GM23248 (cell line): ENCODE results near the gene VEZT. TPM values are rescaled to one million over a fixed set of nuclear protein-coding genes. Genes with fewer than 3 reads are reported as not detected.

Source experiments
- DNase-seq: peaks from one replicate; pipeline ENCODE4 v3.0.0-alpha.2; 2015
- H2AFZ ChIP-seq: fragments of 200-600 bp; sonication (generic); 2 replicates; pipeline ENCODE4 v1.6.1; 2016; ENCODE audit warnings: antibody characterized with exemption
- H3F3A ChIP-seq: fragments of 200-600 bp; sonication (generic); 2 replicates; pipeline ENCODE4 v1.6.1; 2016; ENCODE audit warnings: mild to moderate bottlenecking, antibody characterized with exemption, mixed run types; ENCODE audit not compliant: insufficient read depth
- H3K27ac ChIP-seq: fragments of 200-600 bp; sonication (generic); 2 replicates; pipeline ENCODE4 v1.5.1; 2016; ENCODE audit warnings: mild to moderate bottlenecking
- H3K27me3 ChIP-seq: fragments of 200-600 bp; sonication (generic); replicated peaks from 2 replicates; pipeline ENCODE4 v1.6.1; 2016; ENCODE audit warnings: mild to moderate bottlenecking; ENCODE audit not compliant: insufficient read depth
- H3K36me3 ChIP-seq: fragments of 200-600 bp; sonication (generic); 2 replicates; pipeline ENCODE4 v1.6.1; 2016; ENCODE audit warnings: low read depth, mild to moderate bottlenecking
- H3K4me1 ChIP-seq: fragments of 200-600 bp; sonication (generic); 2 replicates; pipeline ENCODE4 v1.6.1; 2016; ENCODE audit warnings: mild to moderate bottlenecking; ENCODE audit not compliant: insufficient read depth
- H3K4me2 ChIP-seq: fragments of 200-600 bp; sonication (generic); one replicate; pipeline ENCODE4 v1.6.1; 2016; ENCODE audit warnings: mild to moderate bottlenecking; ENCODE audit not compliant: unreplicated experiment
- H3K4me3 ChIP-seq: fragments of 200-600 bp; sonication (generic); 2 replicates; pipeline ENCODE4 v1.5.1; 2016; ENCODE audit warnings: mild to moderate bottlenecking
- H3K79me2 ChIP-seq: fragments of 200-600 bp; sonication (generic); 2 replicates; pipeline ENCODE4 v1.6.1; 2016; ENCODE audit warnings: mild to moderate bottlenecking; ENCODE audit not compliant: insufficient read depth
- H3K9ac ChIP-seq: fragments of 200-600 bp; sonication (generic); 2 replicates; pipeline ENCODE4 v1.6.1; 2016; ENCODE audit warnings: mild to moderate bottlenecking
- H3K9me2 ChIP-seq: fragments of 200-600 bp; sonication (generic); 2 replicates; pipeline ENCODE4 v1.6.1; 2016; ENCODE audit warnings: mixed run types, mild to moderate bottlenecking, moderate library complexity; ENCODE audit not compliant: insufficient read depth
- H3K9me3 ChIP-seq: fragments of 200-600 bp; sonication (generic); one replicate; pipeline ENCODE4 v1.6.1; 2017; ENCODE audit warnings: low read depth
- H4K20me1 ChIP-seq: fragments of 200-600 bp; sonication (generic); 2 replicates; pipeline ENCODE4 v1.6.0; 2016; ENCODE audit not compliant: insufficient read depth
- EZH2 ChIP-seq: fragments of 200-600 bp; sonication (generic); IDR thresholded peaks from 2 replicates; pipeline ENCODE4 v1.6.1; 2018; ENCODE audit warnings: antibody characterized with exemption, mild to moderate bottlenecking; ENCODE audit not compliant: insufficient read depth, poor library complexity, severe bottlenecking
- EZH2phosphoT487 ChIP-seq: fragments of 200-600 bp; sonication (generic); IDR thresholded peaks from 2 replicates; pipeline ENCODE4 v1.6.1; 2018; ENCODE audit warnings: antibody characterized with exemption, moderate library complexity, mild to moderate bottlenecking, low read depth; ENCODE audit not compliant: insufficient read depth
- WGBS, 2 experiments: methylation state at CpG; one replicate each; pipeline ENCODE4 v1.1.6; 2015 to 2017; ENCODE audit warnings: low lambda C conversion rate in 2 of 2, low coverage in 1 of 2; ENCODE audit errors: missing lambda C conversion rate in 2 of 2; 5-methylcytosine and 5-hydroxymethylcytosine counted together
- in situ Hi-C: fragments of 300-500 bp; cut with MboI; formaldehyde crosslinking; loops from 2 replicates; pipeline ENCODE4 v1.15.0; 2020
- microRNA counts: library from miRNA; unstranded; fragments of <30 nt; microRNA quantifications from one replicate; lab custom pipeline; 2016
- microRNA-seq: library from miRNA; unstranded; fragments of <30 nt; microRNA quantifications from one replicate; pipeline ENCODE4, GENCODE V29; 2016; ENCODE audit warnings: borderline number of aligned reads
- polyA plus RNA-seq: library from polyadenylated mRNA; unstranded; fragments of >200 nt; fragmentation: Nextera tagmentation; extraction: Ambion mirVana; gene quantifications from 2 replicates; pipeline ENCODE4 v1.2.1, GENCODE V29; 2016
- small RNA-seq: library from RNA; depleted of rRNA; stranded (forward); fragments of <200 nt; gene quantifications from one replicate; pipeline ENCODE3, GENCODE V24; 2014; ENCODE audit warnings: low read depth, low replicate concordance
- total RNA-seq: library from RNA; depleted of rRNA; stranded (reverse); fragments of >200 nt; shearing (Covaris generic); gene quantifications from 2 replicates; pipeline ENCODE4 v1.2.3, GENCODE V29; 2014; rRNA removed

The VEZT gene
- total and polyA plus RNA-seq, 2 experiments from 2014 or later: 36.9 to 40.2 TPM

GRCh38 chr12:95349291-95349690, 131.7 kb downstream of the VEZT start:
- Histone ChIP-seq H4K20me1 (no peaks in the 10 kb centered on the region), H3K36me3 (no peaks in the 10 kb centered on the region), H3K9me3 (no peaks in the 10 kb centered on the region), H3K79me2 (no peaks in the 10 kb centered on the region), H3K27ac (no peak overlapping the region), H3F3A (no peaks in the 10 kb centered on the region), H2AFZ (no peak overlapping the region), H3K4me3 (no peak overlapping the region), H3K4me2 (no peak overlapping the region), H3K4me1 (no peaks in the 10 kb centered on the region), H3K27me3 (no peaks in the 10 kb centered on the region), H3K9ac (no peak overlapping the region), H3K9me2 (no peaks in the 10 kb centered on the region)
- WGBS, 2 experiments: 91 to 98% methylated on average over 7 of the region's 7 CpGs
- in situ Hi-C loops: loop anchor here (25.0 kb wide), 3 partner anchors 612 to 1212 kb away; partner anchors contain the start of gene PLXNC1
- no peak for DNase-seq
- TF ChIP-seq EZH2phosphoT487 (no peak), EZH2 (no peak)

- no peak overlapping the region for H3K4me3 ChIP-seq
- H2AFZ ChIP-seq: no peak overlapping the region; the same call in 1 of the 2 replicates
These were observed 134.1 kb downstream of the VEZT start for GRCh38 chr12:95351748-95352147.

More at GRCh38 chr12:95351748-95352147, 134.1 kb downstream of the VEZT start:
- no peak overlapping the region for H3K27ac ChIP-seq
- no peaks in the 10 kb centered on the region for H3K27me3 ChIP-seq
- no peaks in the 10 kb centered on the region for H3F3A ChIP-seq
- no peaks in the 10 kb centered on the region for H4K20me1 ChIP-seq
- no peaks in the 10 kb centered on the region for H3K4me1 ChIP-seq
- no peaks in the 10 kb centered on the region for H3K9me2 ChIP-seq
- H3K9me3 ChIP-seq: no peaks in the 10 kb centered on the region
- TF ChIP-seq EZH2phosphoT487 (no peak), EZH2 (no peak)
- in situ Hi-C loops: no loop called here
- WGBS, 2 experiments: 49 to 59% methylated on average over 5 to 6 of the region's 6 CpGs
- no peaks in the 10 kb centered on the region for H3K36me3 ChIP-seq
- DNase-seq: peak; percentile 57
- no peak overlapping the region for H3K9ac ChIP-seq
- H3K79me2 ChIP-seq: no peaks in the 10 kb centered on the region
- H3K4me2 ChIP-seq: no peak overlapping the region

MicroRNAs encoded within 50 kb of the gene (microRNA counts, 767-probe panel; counts per million panel counts)
- 447 counts per million, percentile 86 among the panel's probes with 10 or more counts for microRNA hsa-miR-331-3p (lab: Ali Mortazavi, UCI)
- 447 counts per million, percentile 86 among the panel's probes with 10 or more counts for microRNA hsa-miR-331-5p (lab: Ali Mortazavi, UCI)

Small RNAs within 50 kb of the gene (microRNA-seq; reads per million reads assigned to microRNA genes)
- gene MIR331: 138 reads per million, percentile 52 among the genes with 10 or more reads in this experiment
- gene MIR3685: not detected

Small RNAs within 50 kb of the gene (small RNA-seq; reads per million reads assigned to genes)
- gene MIR331 (0.19 reads per million), gene MIR3685 (not detected), gene RF00019 (not detected), gene RNU6-808P (not detected)

Other genes starting within 250 kb of the VEZT start
- 104 and 122 TPM in 2 replicates for gene NDUFA12, start 214.1 kb upstream of the VEZT start, total RNA-seq
- 166 and 169 TPM in 2 replicates for gene NDUFA12, start 214.1 kb upstream of the VEZT start, polyA plus RNA-seq
- 19.5 and 28.0 TPM in 2 replicates for gene NR2C1, start 144.2 kb upstream of the VEZT start, total RNA-seq
- gene NR2C1, start 144.2 kb upstream of the VEZT start, polyA plus RNA-seq: 31.0 and 32.9 TPM in 2 replicates
- 5.9 and 6.4 TPM in 2 replicates for gene FGD6, start 340 bp upstream of the VEZT start, total RNA-seq
- 3.0 and 3.2 TPM in 2 replicates for gene FGD6, start 340 bp upstream of the VEZT start, polyA plus RNA-seq